ENCODE measurements around the gene EYA2. TPM values are rescaled to one million over a fixed set of nuclear protein-coding genes. Genes with fewer than 3 reads are reported as not detected.

EYA2 gene
- total RNA-seq, 1 donor from 2014 or later, result 8.1 TPM

- no peak overlapping the region for H3K4me3 ChIP-seq
- intact Hi-C loops (cut with DNase I), result no loop called here
- H3K4me1 ChIP-seq, result no peaks in the 10 kb centered on the region
- H3K36me3 ChIP-seq, result no peaks in the 10 kb centered on the region
- TF ChIP-seq CTCF (IDR thresholded peaks at IDR 0.05) (no peak), POLR2A (IDR thresholded peaks at IDR 0.05) (no peak), POLR2AphosphoS5 (IDR thresholded peaks at IDR 0.05; ENCODE audit: insufficient read depth in 1 of 2, low read depth in 1 of 2) (no peak)
- no peaks in the 10 kb centered on the region for H3K27me3 ChIP-seq
- DNase-seq (ENCODE audit: extremely low spot score in 2 of 2), result no peak
- no peaks in the 10 kb centered on the region for H3K9me3 ChIP-seq
- no peak overlapping the region for H3K27ac ChIP-seq
Measured at GRCh38 chr20:47164140-47164539, 269.5 kb downstream of the EYA2 start.

- H3K27me3 ChIP-seq, result no peaks in the 10 kb centered on the region
- intact Hi-C loops (cut with DNase I), result no loop called here
- no peak overlapping the region for H3K4me3 ChIP-seq
- no peaks in the 10 kb centered on the region for H3K9me3 ChIP-seq
- DNase-seq (ENCODE audit: extremely low spot score in 2 of 2), result no peak
- H3K4me1 ChIP-seq, result no peaks in the 10 kb centered on the region
- no peaks in the 10 kb centered on the region for H3K36me3 ChIP-seq
- TF ChIP-seq POLR2AphosphoS5 (IDR thresholded peaks at IDR 0.05; ENCODE audit: insufficient read depth in 1 of 2, low read depth in 1 of 2), result no peak
- no peak for TF ChIP-seq CTCF (IDR thresholded peaks at IDR 0.05)
- TF ChIP-seq POLR2A (IDR thresholded peaks at IDR 0.05), result no peak
- no peak overlapping the region for H3K27ac ChIP-seq
Measured at GRCh38 chr20:47165376-47165865, 270.8 kb downstream of the EYA2 start.

GRCh38 chr20:47167846-47168245 lies 273.2 kb downstream of the EYA2 start:
- intact Hi-C loops (cut with DNase I), result no loop called here
- Histone ChIP-seq H3K27me3 (no peaks in the 10 kb centered on the region), H3K27ac (no peak overlapping the region), H3K4me3 (no peak overlapping the region), H3K36me3 (no peaks in the 10 kb centered on the region), H3K9me3 (no peaks in the 10 kb centered on the region), H3K4me1 (no peaks in the 10 kb centered on the region)
- DNase-seq (ENCODE audit: extremely low spot score in 2 of 2), result no peak
- no peak for TF ChIP-seq POLR2A (IDR thresholded peaks at IDR 0.05)
- no peak for TF ChIP-seq POLR2AphosphoS5 (IDR thresholded peaks at IDR 0.05; ENCODE audit: insufficient read depth in 1 of 2, low read depth in 1 of 2)
- no peak for TF ChIP-seq CTCF (IDR thresholded peaks at IDR 0.05)

GRCh38 chr20:47172579-47172978 lies 277.9 kb downstream of the EYA2 start:
- Histone ChIP-seq H3K27me3 (no peaks in the 10 kb centered on the region), H3K4me1 (no peaks in the 10 kb centered on the region), H3K4me3 (no peak overlapping the region), H3K9me3 (no peaks in the 10 kb centered on the region), H3K36me3 (no peaks in the 10 kb centered on the region), H3K27ac (no peak overlapping the region)
- intact Hi-C loops (cut with DNase I), result no loop called here
- no peak for DNase-seq (ENCODE audit: extremely low spot score in 2 of 2)
- TF ChIP-seq CTCF (IDR thresholded peaks at IDR 0.05) (no peak), POLR2A (IDR thresholded peaks at IDR 0.05) (no peak), POLR2AphosphoS5 (IDR thresholded peaks at IDR 0.05; ENCODE audit: insufficient read depth in 1 of 2, low read depth in 1 of 2) (no peak)

GRCh38 chr20:47173596-47174216 lies 279.1 kb downstream of the EYA2 start:
- H3K4me3 ChIP-seq, result no peak overlapping the region
- H3K36me3 ChIP-seq, result no peaks in the 10 kb centered on the region
- no peak overlapping the region for H3K27ac ChIP-seq
- H3K27me3 ChIP-seq, result no peaks in the 10 kb centered on the region
- no peaks in the 10 kb centered on the region for H3K4me1 ChIP-seq
- no peaks in the 10 kb centered on the region for H3K9me3 ChIP-seq
- DNase-seq (ENCODE audit: extremely low spot score in 2 of 2), result no peak
- intact Hi-C loops (cut with DNase I), result no loop called here
- TF ChIP-seq POLR2A (IDR thresholded peaks at IDR 0.05) (no peak), POLR2AphosphoS5 (IDR thresholded peaks at IDR 0.05; ENCODE audit: insufficient read depth in 1 of 2, low read depth in 1 of 2) (no peak), CTCF (IDR thresholded peaks at IDR 0.05) (no peak)
